ENCODE data around the gene NOSIP.

The NOSIP gene

GRCh38 chr19:49594993-49595818 lies 14.8 kb upstream of the NOSIP start:
- no peak for DNase-seq (ENCODE audit: low read depth)

DNA sequence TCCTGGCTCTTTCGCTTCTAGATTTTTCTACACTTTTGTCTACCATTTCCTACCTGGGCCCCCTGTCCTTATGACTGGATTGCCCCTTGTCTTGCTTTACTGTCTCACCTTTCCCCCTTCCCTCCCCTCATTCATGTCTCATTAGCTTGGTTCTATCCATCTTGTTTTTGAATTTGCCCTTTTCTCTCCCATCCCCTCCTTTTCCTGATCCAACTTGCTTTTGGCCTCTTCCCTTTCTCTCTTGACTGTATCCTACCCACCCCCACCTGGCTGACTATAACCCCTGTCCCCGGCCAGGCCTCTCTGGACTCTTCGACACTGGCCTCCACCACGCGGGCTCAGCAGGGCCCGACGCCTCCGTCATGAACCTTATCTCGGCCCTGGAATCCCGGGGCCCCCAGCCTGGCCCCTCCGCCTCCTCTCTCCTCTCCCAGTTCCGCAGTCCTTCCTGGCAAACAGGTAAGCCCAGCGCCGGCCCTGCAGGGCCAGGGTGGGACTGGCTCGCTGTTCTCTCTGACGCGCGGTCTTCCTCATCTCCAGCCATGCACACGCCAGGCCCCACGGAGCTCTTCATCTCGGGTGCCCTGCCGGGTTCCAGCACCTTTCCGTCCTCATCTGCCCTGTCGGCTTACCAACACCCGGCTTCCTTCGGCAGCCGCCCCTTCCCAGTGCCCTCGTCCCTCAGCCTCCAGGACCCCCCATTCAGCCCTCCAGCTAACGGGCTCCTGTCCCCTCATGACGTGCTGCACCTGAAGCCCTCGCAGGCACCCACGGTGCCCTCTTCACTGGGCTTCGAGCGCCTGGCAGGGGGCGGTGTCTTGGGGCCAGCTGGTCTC lies 14.0 kb upstream of the NOSIP start:
- DNase-seq (ENCODE audit: low read depth), result no peak

DNA sequence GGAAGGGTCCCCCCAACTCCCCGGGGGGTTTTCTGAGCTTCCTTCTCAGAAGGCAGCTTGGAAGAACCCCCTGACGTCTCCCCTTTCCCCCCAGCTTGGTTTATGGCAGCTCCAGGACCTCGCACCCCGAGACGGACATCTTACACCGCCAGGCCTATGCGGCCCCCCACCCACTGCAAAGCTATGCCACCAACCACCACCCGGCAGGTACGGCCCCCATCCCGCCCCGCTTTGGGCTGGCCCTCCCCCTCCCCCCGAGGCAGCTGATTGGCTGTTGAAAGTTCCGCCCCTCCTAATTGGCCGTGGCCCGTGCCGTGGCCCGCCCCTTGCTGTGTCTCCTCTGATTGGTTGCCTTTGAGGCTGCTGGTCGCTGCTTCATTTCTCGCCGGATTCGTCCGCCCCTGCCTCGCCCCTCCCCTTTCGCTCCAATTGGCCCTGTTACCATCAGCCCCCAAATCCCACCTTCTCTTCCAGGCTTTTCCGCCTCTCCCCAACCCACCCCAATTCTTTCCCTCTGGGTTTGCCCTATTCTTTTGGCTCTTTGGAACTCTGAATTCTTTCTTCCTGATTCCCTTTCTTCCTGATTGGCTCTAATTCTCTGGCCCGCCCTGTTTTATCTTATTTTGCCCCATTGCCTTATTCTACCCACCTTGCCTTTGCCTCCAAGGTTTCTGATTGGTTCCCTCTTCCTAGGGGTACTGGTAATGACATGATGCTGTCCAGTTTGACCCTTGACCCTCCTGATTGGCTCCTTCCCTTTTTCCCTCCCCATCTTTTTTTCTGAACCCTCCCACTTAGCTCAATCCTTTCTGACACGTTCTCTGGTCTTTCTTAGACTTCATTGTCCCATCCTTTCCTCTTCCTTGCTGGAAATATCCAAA lies 13.1 kb upstream of the NOSIP start:
- peak; percentile 78 for DNase-seq (ENCODE audit: low read depth)

DNA sequence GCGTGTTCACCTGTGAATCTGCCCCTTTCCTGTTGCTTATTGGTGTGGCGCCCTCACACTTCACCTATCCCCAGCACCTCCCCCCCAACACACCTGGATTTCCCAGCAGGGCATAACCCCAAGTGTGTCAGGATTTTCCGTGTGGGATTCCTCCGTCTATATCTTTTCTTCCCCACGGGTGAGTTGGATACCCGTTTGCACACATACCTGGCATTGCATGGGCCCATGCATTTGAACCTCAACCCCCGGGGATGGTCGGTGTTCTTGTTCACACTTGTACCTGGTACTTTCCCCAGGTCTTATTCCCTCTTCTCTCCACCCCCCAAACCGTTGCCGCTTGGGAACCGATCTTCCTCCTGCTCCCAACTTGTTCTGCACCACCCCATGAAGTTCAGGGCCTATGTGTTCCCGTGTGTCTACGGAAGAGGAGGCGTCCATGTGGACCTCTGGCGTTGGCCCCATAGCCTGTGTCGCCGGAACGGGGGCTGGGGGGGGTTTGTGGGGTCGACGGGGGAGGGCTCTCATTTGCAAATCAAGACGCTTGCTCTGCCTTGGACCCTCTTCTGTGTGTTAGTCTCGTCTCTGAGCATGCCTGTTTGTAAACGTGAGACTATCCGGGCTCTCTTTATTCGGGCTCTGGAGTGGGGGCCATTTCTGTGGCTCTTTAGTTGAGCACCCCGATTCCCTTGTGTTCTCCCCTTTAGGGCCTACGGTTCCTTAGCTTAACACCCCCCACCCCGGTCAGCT lies 12.3 kb upstream of the NOSIP start:
- no peak for DNase-seq (ENCODE audit: low read depth)

DNA sequence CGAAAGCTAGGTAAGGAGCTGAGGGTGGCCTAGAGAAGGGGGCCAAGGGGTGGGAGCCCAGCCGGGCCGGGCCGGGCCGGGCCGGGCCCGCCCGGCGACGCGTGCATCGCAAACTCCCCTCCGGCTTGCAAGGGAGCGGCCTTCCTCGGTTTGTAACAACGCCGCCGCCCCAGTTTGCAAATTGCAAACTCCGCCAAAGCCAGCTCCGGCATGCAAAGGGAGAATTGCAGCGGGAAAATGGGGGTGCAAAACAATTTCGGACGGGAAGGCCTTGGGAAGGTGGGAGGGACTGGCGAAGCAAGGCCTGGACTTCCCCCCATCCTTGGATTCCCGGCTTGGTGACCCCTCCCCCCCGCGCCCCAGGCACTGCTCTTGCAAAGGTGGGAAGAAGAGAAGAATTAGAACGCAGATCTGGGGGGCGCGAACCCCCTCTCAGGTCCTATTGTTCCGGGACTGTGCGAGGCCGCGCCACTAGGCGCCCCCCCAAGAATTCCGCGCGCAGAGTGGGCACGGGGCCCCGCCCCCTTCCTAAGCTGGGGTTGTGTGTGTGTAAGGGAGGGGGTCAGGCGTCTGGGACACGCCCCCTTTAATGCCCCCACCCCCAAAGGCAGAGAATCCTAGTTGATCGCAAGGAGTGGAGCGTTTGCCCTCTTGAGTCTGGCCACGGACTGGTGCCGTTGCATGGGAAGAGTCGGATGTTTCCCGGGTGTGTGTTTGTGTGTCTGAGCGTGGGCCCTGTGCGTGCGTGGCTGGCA lies 11.6 kb upstream of the NOSIP start:
- no peak for DNase-seq (ENCODE audit: low read depth)

GRCh38 chr19:49590971-49591730 lies 10.8 kb upstream of the NOSIP start, which contains the start of gene PRR12:
Gene PRR12 (plus strand): TSS chr19:49591182. CDS start chr19:49591655, 473 bp downstream.
- DNase-seq (ENCODE audit: low read depth), result no peak

- DNase-seq (ENCODE audit: low read depth), result peak; percentile 86
Observed at GRCh38 chr19:49590071-49590970, 10.0 kb upstream of the NOSIP start.

GRCh38 chr19:49589502-49589905 lies 9.1 kb upstream of the NOSIP start:
- no peak for DNase-seq (ENCODE audit: low read depth)

DNA sequence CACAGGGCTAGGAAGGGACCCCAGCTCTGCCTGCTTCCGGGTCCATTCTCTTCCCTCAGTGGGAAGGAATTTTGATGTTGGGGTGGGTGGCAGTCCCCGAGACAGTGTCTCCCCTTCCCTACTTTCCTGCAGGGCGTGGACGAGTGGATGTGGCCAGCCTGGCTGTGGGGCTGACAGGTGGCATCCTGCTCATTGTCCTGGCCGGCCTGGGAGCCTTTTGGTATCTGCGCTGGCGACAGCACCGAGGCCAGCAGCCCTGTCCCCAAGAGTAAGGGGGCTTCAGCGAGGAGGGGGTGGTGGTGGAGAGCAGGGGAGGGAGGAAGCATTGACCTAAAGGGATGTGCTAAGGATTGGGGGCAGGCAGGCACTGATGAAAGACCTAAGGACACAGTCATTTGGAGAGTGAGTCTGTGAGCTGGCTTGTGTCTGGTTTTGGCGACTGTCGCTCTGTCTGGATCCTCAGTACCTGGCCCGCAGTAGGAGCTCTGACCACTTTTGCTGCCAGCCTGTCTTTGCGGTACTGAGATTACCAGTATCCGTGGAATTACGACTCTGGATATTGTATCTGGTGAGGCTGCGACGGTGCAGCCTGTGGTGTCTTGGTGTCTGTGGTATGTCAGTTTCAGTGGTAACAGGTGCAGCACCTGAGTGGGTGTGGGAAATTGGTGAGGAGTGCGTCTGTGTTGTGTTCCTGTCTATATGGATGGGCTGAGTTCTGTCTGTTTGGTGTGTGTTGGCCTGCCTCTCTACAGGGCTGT lies 8.2 kb upstream of the NOSIP start:
- no peak for DNase-seq (ENCODE audit: low read depth)

DNA sequence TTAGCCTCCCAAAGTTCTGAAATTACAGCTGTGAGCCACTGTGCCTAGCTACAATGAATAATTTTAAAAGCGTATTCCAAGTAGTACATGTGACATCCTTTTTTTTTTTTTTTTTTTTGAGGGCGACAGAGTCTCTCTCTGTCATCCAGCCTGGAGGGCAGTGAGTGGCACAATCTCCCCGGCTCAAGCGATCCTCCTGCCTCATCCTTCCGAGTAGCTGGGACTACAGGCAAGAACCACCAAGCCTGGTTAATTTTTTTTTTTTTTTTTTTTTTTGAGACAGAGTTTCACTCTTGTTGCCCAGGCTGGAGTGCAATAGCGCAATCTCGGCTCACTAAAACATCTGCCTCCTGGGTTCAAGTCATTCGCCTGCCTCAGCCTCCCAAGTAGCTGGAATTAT lies 6.9 kb upstream of the NOSIP start:
- DNase-seq (ENCODE audit: low read depth), result no peak

GRCh38 chr19:49585023-49585422 lies 4.7 kb upstream of the NOSIP start:
- no peak for DNase-seq (ENCODE audit: low read depth)

GRCh38 chr19:49583239-49583638 lies 2.9 kb upstream of the NOSIP start:
- no peak for DNase-seq (ENCODE audit: low read depth)

GRCh38 chr19:49581007-49581508 lies 702 bp upstream of the NOSIP start, which contains the start of gene PRRG2:
Gene PRRG2 (plus strand): TSS chr19:49581316. CDS start chr19:49583220, 1,904 bp downstream.
- no peak for DNase-seq (ENCODE audit: low read depth)

DNA sequence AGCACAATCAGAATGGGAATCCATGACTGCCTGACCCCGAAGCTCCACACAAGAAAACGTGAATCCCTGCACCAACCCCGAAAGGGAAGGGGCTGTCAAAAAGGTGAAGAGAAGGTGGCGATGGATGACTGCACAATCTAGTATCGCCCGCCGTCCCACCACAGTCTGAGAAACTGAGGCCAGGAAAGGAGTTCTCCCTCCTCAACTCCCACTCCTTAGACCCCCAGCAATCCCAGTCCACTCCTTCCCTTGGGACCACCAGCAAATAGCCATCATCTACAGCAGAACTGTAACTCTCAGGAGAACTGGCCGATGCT lies 451 bp downstream of the NOSIP start:
- DNase-seq (ENCODE audit: low read depth), result no peak

DNA sequence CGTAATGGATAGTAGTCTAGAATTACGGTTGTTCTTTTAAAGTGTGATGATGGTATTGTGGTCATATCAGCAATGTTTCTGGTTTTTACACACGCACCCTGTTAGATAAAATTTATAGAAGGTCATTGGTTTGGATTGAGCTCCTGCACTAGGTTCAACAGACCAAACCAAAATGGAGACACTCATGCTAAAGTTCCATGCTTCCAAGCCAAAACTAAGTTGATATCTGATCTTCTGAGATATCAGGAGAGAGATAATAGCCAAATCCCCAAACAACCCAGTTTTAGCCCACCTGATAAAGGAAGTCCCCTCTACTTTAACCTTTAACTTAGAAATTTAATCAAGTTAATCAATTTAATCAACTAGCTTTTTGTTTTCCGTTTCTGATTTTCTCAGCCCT lies 1.2 kb downstream of the NOSIP start:
- DNase-seq (ENCODE audit: low read depth), result no peak

- DNase-seq (ENCODE audit: low read depth), result no peak
Observed at GRCh38 chr19:49574206-49574755, 6.1 kb downstream of the NOSIP start.

DNA sequence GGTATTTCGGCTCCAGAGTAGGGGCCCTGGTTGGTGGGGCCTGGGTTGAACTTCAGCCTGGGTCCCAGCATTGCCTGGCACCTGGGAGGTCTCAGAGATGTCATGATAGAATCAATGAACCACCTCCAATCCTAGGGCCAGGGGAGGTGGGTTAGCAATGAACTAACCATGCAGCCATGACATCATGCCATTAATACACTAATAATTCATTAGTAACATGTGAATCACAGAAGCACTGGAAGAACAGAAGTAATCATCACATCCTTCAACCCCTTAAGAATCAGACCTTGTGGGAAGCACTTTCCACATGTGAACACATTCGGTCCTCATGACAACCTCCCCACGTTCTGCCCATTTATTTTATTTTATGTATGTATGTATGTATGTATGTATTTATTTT lies 6.9 kb downstream of the NOSIP start:
- DNase-seq (ENCODE audit: low read depth), result no peak

DNA sequence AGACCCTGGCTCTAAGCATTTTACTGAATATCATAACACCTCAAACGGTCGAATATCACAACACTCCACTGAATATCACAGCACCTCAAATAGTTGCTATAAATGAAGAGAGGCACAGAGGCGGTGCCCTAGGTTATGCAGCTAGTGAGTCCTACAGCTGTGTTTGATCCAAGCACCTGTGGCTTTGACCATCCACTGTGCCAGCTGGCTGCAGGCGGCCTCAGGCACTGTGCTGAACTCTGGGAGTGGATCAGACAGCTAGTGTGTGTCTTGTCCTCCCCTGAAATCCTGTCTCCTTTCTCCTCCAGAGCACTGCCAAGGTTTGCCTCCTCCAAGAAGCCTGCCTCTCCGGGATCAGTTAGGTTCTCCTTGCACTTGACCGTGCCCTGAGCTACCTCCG lies 7.3 kb downstream of the NOSIP start:
- DNase-seq (ENCODE audit: low read depth), result no peak

Measured in GM04504 (cell line).